ENCODE results near the gene TCF3.

Gene TCF3

DNA sequence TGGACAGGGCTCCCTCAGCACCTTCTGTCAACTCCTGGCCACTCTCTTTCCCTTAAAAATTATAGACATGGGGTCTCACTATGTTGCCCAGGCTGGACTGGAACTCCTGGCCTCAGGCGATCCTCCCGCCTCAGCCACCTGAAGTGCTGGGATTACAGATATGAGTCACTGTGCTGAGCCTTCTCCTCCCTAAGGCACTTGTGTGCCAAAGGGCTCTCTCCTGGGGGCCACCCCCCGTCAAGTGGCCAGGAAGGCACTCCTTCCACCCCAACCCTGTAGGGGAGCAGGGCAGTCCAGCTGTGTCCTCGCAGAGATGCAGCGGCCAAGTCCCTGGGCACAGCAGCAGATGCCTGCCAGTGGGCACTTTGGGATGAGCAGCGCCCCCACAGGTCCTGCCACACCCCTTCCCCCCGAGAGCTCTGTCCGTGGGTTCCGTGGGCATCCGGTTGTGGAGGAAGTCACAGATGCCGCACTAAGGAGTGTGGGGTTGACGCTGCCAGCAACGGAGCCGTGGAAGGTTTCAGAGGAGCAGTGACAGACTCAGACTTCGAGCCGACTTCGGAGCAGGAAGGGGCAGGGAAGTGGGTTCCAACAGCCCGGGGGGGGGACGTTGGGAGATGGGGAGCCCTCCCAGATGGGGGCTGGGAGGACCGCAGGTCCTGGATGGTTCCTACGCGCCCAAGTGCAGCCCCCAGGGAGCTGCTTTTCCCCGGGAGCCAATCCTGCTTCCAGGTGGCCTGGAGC is 43.9 kb downstream of the TCF3 start:
- Histone ChIP-seq H3K9ac (ENCODE audit: low read length in 2 of 2) (no peak overlapping the region), H3K27me3 (ENCODE audit: control insufficient read depth in 1 of 2, insufficient read depth in 2 of 2, low read length in 2 of 2) (no peaks in the 10 kb centered on the region), H3K36me3 (ENCODE audit: control insufficient read depth in 2 of 2, insufficient read depth in 2 of 2, low read length in 2 of 2) (peaks cover 0 to 19% of the 10 kb centered on the region in 2 donors), H3K27ac (ENCODE audit: low read length) (no peak overlapping the region), H3K9me3 (ENCODE audit: control insufficient read depth in 2 of 2, low read length in 2 of 2) (no peaks in the 10 kb centered on the region), H3K4me1 (ENCODE audit: control insufficient read depth, insufficient read depth, low read length) (peaks cover 25% of the 10 kb centered on the region), H3K4me3 (ENCODE audit: low read length in 2 of 2) (no peak overlapping the region)

DNA sequence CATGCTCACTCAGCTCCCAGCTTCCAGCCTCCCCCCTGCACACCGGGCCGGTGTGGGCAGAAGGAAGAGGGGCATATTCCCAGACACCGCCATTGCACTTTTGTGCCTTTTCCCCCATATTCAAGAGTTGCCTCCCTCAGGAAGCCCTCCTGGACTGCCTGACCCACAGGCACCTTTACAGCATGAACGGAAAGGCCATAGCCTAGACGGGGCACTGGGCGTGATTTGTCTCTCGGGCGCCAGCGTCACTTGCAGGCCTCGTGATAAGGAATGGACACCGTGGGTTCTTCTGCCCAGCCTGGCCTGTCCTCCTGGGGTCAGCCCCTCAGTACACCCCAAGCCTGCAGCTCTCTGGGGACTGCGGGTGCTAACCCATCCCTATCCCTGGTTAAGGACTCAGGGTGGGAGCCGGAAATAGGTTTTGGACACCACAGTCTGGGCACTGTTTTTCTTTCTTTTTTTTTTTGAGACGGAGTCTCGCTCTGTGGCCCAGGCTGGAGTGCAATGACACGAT is 46.2 kb downstream of the TCF3 start:
- Histone ChIP-seq H3K9me3 (ENCODE audit: control insufficient read depth in 2 of 2, low read length in 2 of 2) (no peaks in the 10 kb centered on the region), H3K4me3 (ENCODE audit: low read length in 2 of 2) (peak overlapping the region; percentile 88 to 90), H3K27ac (ENCODE audit: low read length) (peak overlapping the region; percentile 88), H3K4me1 (ENCODE audit: control insufficient read depth, insufficient read depth, low read length) (peaks cover 33% of the 10 kb centered on the region), H3K36me3 (ENCODE audit: control insufficient read depth in 2 of 2, insufficient read depth in 2 of 2, low read length in 2 of 2) (peaks cover 3 to 5% of the 10 kb centered on the region in 2 donors), H3K27me3 (ENCODE audit: control insufficient read depth in 1 of 2, insufficient read depth in 2 of 2, low read length in 2 of 2) (no peaks in the 10 kb centered on the region), H3K9ac (ENCODE audit: low read length in 2 of 2) (peak overlapping the region; percentile 66 to 78)

DNA sequence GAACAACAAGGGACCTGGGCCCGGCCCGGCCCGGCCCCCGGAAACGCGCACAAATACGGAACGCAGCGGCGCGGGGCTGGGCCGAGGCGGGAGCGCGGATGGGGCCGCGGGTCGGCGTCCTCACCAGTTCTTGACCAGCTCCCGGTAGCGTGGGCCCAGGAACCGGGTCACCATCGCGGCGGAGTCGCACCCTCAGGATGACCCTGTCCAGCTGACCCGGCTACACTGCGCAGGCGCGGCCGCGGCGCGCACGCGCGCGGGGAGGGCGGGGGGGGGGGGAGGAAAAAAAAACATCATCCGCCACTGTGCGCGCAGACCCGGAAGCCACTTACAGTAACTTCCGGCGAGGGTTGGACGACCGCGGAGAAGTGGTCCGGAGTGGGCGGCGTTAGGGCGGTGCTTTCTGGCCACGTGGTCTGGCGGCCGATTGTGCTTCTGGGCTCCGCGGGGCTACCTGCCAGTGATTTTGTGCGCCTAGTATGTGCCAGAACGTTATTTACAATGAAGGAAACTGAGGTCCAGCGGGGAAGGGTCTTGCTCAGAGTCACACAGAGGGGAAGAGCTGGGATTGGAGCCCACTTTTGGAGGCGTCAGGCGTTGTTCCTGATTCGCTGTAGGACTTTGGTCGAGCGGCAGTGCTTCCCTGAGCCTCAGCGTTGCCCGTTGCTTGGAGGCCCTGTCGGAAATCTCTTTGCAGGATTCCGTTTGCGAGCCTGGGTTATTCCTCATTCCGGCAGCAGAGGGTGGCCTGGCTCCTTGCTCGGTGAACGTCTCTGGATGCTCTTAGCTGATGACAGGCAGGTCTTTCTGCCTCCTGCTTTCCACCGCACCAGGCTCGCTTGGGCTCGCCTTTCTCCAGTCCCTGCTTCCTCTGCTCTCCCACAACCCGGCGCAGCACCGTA is 46.9 kb downstream of the TCF3 start, which contains the start of gene UQCR11:
Gene UQCR11, minus strand, starts transcription at position 227 of the 902 bp plus-strand sequence. Its CDS starts 53 bp downstream, at position 174.
- H3K9me3 ChIP-seq (ENCODE audit: control insufficient read depth in 2 of 2, low read length in 2 of 2) = no peaks in the 10 kb centered on the region
- H3K4me3 ChIP-seq (ENCODE audit: low read length in 2 of 2) = peak within 1 kb of the TSS; percentile 88 to 90
- peaks cover 3 to 4% of the 10 kb centered on the region in 2 donors for H3K36me3 ChIP-seq (ENCODE audit: control insufficient read depth in 2 of 2, insufficient read depth in 2 of 2, low read length in 2 of 2)
- H3K27ac ChIP-seq (ENCODE audit: low read length) = peak within 1 kb of the TSS; percentile 88
- H3K9ac ChIP-seq (ENCODE audit: low read length in 2 of 2) = peak within 1 kb of the TSS; percentile 90 to 91
- peaks cover 33% of the 10 kb centered on the region for H3K4me1 ChIP-seq (ENCODE audit: control insufficient read depth, insufficient read depth, low read length)
- no peaks in the 10 kb centered on the region for H3K27me3 ChIP-seq (ENCODE audit: control insufficient read depth in 1 of 2, insufficient read depth in 2 of 2, low read length in 2 of 2)

DNA sequence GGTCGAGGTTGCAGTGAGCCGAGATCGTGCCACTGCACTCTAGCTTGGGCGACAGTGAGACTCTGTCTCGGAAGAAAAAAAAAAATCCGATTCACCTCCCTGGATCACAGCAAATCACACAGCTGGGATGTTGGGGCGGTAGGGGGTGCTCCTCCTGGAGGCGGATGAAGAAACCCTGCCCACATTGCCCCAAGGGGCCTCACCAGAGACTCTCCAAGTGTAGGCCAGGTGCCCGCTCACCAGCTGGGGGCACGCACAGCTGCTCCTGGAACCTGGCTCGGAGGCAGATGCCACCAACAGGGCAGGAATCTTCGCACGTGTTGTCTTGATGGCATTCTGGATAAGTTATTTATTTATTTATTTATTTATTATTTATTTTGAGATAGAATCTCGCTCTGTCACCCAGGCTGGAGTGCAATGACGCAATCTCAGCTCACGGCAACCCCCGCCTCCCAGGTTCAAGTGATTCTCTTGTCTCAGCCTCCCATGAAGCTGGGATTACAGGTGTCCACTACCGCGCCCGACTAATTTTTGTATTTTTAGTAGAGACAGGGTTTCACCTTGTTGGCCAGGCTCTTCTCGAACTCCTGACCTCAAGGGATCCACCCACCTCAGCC is 50.2 kb downstream of the TCF3 start:
- Histone ChIP-seq H3K27ac (ENCODE audit: low read length) (no peak overlapping the region), H3K9ac (ENCODE audit: low read length in 2 of 2) (no peak overlapping the region), H3K4me1 (ENCODE audit: control insufficient read depth, insufficient read depth, low read length) (peaks cover 33% of the 10 kb centered on the region), H3K27me3 (ENCODE audit: control insufficient read depth in 1 of 2, insufficient read depth in 2 of 2, low read length in 2 of 2) (no peaks in the 10 kb centered on the region), H3K9me3 (ENCODE audit: control insufficient read depth in 2 of 2, low read length in 2 of 2) (no peaks in the 10 kb centered on the region), H3K4me3 (ENCODE audit: low read length in 2 of 2) (no peak overlapping the region), H3K36me3 (ENCODE audit: control insufficient read depth in 2 of 2, insufficient read depth in 2 of 2, low read length in 2 of 2) (peaks cover 14 to 19% of the 10 kb centered on the region in 2 donors)

DNA sequence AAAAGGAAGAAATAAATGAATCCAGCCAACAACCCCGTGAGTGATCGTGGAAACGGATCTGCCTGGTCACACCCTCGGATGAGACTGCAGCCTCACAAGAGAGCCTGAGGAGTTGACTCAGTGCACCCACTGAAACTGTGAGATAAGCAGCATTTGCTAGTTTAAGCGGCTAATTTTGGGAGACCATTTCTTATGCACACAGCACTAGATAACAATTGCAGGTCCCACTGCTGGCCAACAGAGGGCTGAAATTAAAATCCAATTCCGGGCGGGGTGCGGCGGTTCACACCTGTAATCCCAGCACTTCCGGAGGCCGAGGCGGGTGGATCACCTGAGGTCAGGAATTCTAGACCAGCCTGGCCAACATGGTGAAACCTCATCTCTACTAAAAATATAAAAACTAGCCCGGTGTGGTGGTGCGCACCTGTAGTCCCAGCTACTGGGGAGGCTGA is 50.8 kb downstream of the TCF3 start:
- Histone ChIP-seq H3K9me3 (ENCODE audit: control insufficient read depth in 2 of 2, low read length in 2 of 2) (no peaks in the 10 kb centered on the region), H3K27ac (ENCODE audit: low read length) (no peak overlapping the region), H3K9ac (ENCODE audit: low read length in 2 of 2) (no peak overlapping the region), H3K4me1 (ENCODE audit: control insufficient read depth, insufficient read depth, low read length) (peaks cover 33% of the 10 kb centered on the region), H3K27me3 (ENCODE audit: control insufficient read depth in 1 of 2, insufficient read depth in 2 of 2, low read length in 2 of 2) (no peaks in the 10 kb centered on the region), H3K4me3 (ENCODE audit: low read length in 2 of 2) (no peak overlapping the region), H3K36me3 (ENCODE audit: control insufficient read depth in 2 of 2, insufficient read depth in 2 of 2, low read length in 2 of 2) (peaks cover 15 to 23% of the 10 kb centered on the region in 2 donors)

DNA sequence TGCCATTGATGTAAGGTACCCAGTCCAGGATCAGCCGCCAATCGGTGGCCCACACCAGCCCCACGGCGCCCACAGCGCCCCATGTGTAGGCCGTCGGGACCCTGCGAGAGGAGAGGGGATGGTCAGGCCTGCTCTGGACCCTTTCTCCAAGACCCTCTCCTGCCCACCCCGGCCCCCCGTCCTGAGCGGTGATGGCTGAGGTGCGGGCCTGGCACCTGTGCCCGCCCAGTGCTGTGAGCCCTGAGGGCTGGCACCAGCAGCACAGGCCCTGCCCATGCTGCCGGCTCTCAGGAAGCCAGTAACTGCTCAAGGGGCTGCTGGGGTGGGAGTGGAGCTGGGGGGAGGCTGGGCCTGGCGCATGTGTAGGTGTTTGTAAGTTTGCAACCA is 53.0 kb downstream of the TCF3 start:
- no peaks in the 10 kb centered on the region for H3K27me3 ChIP-seq (ENCODE audit: control insufficient read depth in 1 of 2, insufficient read depth in 2 of 2, low read length in 2 of 2)
- no peak overlapping the region for H3K9ac ChIP-seq (ENCODE audit: low read length in 2 of 2)
- no peak overlapping the region for H3K4me3 ChIP-seq (ENCODE audit: low read length in 2 of 2)
- H3K27ac ChIP-seq (ENCODE audit: low read length) = no peak overlapping the region
- no peaks in the 10 kb centered on the region for H3K9me3 ChIP-seq (ENCODE audit: control insufficient read depth in 2 of 2, low read length in 2 of 2)
- H3K36me3 ChIP-seq (ENCODE audit: control insufficient read depth in 2 of 2, insufficient read depth in 2 of 2, low read length in 2 of 2) = peaks cover 15 to 26% of the 10 kb centered on the region in 2 donors
- H3K4me1 ChIP-seq (ENCODE audit: control insufficient read depth, insufficient read depth, low read length) = peaks cover 17% of the 10 kb centered on the region

DNA sequence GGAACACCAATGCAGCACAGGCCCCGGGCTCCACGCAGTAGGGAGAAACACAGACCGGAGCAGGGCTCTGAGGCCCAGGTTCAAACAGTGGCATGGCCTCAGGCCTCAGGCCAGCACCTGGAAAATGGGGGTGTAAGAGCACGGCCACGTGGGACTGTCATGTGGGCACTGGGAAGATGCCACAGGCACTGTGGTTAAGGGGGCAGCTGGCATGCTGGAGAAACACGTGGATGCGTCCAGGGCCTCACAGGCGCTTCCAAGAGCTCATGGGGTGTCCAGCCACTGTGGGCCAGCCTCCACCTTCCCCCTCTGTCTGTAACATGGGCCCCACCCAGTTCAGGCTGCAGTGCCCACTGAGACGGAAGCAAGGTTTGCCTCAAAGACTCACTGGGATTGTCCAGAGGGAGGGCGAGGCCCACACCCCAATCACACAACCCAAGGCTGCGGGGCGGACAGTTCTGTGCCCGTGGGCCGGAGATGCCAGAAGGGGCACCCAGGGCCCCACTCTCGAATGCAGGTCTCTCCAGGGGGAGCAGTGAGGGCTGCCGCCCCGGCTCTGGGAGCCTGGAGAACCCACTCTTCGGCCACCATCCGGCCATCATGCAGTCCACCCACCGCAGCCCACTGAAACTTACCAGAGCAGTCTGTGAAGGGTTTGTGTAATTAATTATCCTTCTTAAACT is 53.5 kb downstream of the TCF3 start:
- no peak overlapping the region for H3K27ac ChIP-seq (ENCODE audit: low read length)
- no peaks in the 10 kb centered on the region for H3K27me3 ChIP-seq (ENCODE audit: control insufficient read depth in 1 of 2, insufficient read depth in 2 of 2, low read length in 2 of 2)
- H3K9me3 ChIP-seq (ENCODE audit: control insufficient read depth in 2 of 2, low read length in 2 of 2) = no peaks in the 10 kb centered on the region
- H3K4me1 ChIP-seq (ENCODE audit: control insufficient read depth, insufficient read depth, low read length) = peaks cover 12% of the 10 kb centered on the region
- H3K36me3 ChIP-seq (ENCODE audit: control insufficient read depth in 2 of 2, insufficient read depth in 2 of 2, low read length in 2 of 2) = peaks cover 15 to 27% of the 10 kb centered on the region in 2 donors
- no peak overlapping the region for H3K9ac ChIP-seq (ENCODE audit: low read length in 2 of 2)
- H3K4me3 ChIP-seq (ENCODE audit: low read length in 2 of 2) = no peak overlapping the region

DNA sequence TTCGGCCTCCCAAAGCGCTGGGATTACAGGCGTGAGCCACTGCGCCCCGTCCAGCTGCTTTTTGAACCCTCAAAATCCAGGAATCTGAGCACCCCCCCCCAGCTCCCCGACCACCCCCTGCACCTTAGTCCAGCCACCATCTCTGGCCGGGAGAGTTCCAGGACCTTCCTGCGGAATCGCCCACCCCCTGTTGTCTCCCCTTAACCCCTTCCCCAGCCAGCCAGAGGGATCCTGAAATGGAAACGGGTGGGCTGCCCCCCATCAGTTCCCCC is 59.0 kb downstream of the TCF3 start:
- Histone ChIP-seq H3K36me3 (ENCODE audit: control insufficient read depth in 2 of 2, insufficient read depth in 2 of 2, low read length in 2 of 2) (peaks cover 11 to 19% of the 10 kb centered on the region in 2 donors), H3K9ac (ENCODE audit: low read length in 2 of 2) (peak overlapping the region in 1 of 2 donors; percentile 69), H3K27ac (ENCODE audit: low read length) (no peak overlapping the region), H3K4me1 (ENCODE audit: control insufficient read depth, insufficient read depth, low read length) (peaks cover 23% of the 10 kb centered on the region), H3K4me3 (ENCODE audit: low read length in 2 of 2) (peak overlapping the region; percentile 76 to 81), H3K27me3 (ENCODE audit: control insufficient read depth in 1 of 2, insufficient read depth in 2 of 2, low read length in 2 of 2) (no peaks in the 10 kb centered on the region), H3K9me3 (ENCODE audit: control insufficient read depth in 2 of 2, low read length in 2 of 2) (no peaks in the 10 kb centered on the region)

DNA sequence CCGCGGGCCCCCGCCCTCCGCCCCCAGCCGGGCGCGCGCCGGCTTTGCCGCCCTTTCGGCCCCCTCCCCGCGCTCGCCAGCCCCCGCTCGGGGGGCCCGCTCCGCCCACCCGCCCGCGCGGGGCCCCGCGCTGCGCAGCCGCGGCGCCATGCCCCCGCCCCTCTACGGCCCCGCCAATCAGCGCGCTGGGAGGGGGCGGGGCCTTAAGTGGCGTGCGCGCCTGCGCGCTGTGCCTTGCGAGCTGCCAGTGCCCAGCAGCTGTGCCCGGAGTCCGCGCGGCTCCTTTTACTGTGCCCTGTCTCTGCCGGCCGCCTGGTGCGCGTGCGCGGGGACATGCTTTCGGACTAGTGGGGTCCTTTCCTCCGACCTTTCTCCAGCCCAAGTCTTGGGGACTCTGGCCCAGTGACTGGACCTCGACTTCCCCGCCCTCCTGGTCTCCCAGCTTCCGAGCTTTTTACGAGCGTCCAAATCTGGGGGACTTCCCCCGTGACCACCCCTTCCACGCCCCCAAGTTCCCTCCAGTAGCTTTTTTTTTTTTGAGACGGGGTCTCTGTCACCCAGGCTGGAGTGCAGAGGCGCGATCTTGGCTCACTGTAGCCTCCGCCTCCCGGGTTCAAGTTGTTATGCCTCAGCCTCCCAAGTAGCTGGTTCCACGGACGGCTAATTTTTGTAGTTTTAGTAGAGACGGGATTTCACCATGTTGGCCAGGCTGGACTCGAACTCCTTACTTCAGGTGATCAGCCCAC is 59.5 kb downstream of the TCF3 start, which contains the start of gene MBD3:
Gene MBD3, minus strand, starts transcription at position 111 of the 746 bp plus-strand sequence. CDS start 234 bp downstream, outside the sequence.
- H3K9me3 ChIP-seq (ENCODE audit: control insufficient read depth in 2 of 2, low read length in 2 of 2) = no peaks in the 10 kb centered on the region
- H3K27me3 ChIP-seq (ENCODE audit: control insufficient read depth in 1 of 2, insufficient read depth in 2 of 2, low read length in 2 of 2) = no peaks in the 10 kb centered on the region
- peaks cover 23% of the 10 kb centered on the region for H3K4me1 ChIP-seq (ENCODE audit: control insufficient read depth, insufficient read depth, low read length)
- peaks cover 8 to 15% of the 10 kb centered on the region in 2 donors for H3K36me3 ChIP-seq (ENCODE audit: control insufficient read depth in 2 of 2, insufficient read depth in 2 of 2, low read length in 2 of 2)
- peak within 1 kb of the TSS; percentile 69 for H3K27ac ChIP-seq (ENCODE audit: low read length)
- H3K4me3 ChIP-seq (ENCODE audit: low read length in 2 of 2) = peak within 1 kb of the TSS; percentile 81 to 92
- H3K9ac ChIP-seq (ENCODE audit: low read length in 2 of 2) = peak within 1 kb of the TSS; percentile 84 to 86

Data from stomach smooth muscle (tissue), 2 donors.